Fibroblast of gingiva (primary cell): ENCODE results near the gene ACBD3.

Experiments used
- DNase-seq: peaks from one replicate; pipeline ENCODE4 v3.0.0-alpha.2; 2011; ENCODE audit warnings: low read depth

Gene ACBD3

GRCh38 chr1:226134170-226135058, 52.1 kb downstream of the ACBD3 start:
- DNase-seq, result no peak

- no peak for DNase-seq
These were observed 52.9 kb downstream of the ACBD3 start for GRCh38 chr1:226133504-226134123.

GRCh38 chr1:226132728-226133503, 53.6 kb downstream of the ACBD3 start:
- DNase-seq, result no peak

DNA sequence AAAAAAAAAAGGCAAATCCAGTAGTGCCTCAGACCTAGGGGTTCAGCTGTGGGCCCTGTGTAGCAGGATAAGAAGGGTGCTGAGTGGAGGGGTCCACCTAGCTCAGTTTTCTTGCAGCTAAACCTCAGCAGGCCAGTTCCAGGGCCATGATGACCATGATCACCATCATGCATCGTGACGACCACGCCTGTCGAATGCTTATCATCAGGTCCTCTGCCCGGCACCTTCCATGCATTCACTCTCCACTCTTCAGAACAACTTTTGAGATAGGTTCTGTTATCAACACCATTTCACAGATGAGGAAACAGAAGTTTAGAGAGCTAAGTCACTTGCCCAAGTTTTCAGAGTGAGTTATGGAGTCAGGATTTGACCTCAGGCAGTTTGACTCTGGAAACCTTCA, 54.9 kb downstream of the ACBD3 start:
- no peak for DNase-seq

DNA sequence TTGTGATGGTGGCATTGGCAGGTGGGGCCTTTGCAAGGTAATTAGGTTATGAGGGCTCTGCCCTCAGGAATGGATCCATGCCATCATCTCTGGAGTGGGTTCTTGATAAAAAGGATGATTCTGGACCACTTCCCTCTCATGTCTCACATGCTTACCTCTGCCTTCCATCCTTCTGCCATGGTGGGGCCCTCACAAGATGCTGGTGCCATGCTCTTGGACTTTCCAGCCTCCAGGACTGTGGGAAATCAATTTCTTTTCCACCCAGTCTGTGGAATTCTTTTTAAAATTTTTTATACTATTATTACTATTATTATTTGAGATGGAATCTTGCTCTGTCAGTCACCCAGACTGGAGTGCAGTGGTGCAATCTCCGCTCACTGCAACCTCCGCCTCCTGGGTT, 57.3 kb downstream of the ACBD3 start:
- DNase-seq, result no peak

- DNase-seq, result no peak
These were observed 58.0 kb downstream of the ACBD3 start for GRCh38 chr1:226128487-226129075.

GRCh38 chr1:226126824-226127569, 59.5 kb downstream of the ACBD3 start:
- DNase-seq, result no peak

- DNase-seq, result no peak
These were observed 60.7 kb downstream of the ACBD3 start for GRCh38 chr1:226125831-226126230.

DNA sequence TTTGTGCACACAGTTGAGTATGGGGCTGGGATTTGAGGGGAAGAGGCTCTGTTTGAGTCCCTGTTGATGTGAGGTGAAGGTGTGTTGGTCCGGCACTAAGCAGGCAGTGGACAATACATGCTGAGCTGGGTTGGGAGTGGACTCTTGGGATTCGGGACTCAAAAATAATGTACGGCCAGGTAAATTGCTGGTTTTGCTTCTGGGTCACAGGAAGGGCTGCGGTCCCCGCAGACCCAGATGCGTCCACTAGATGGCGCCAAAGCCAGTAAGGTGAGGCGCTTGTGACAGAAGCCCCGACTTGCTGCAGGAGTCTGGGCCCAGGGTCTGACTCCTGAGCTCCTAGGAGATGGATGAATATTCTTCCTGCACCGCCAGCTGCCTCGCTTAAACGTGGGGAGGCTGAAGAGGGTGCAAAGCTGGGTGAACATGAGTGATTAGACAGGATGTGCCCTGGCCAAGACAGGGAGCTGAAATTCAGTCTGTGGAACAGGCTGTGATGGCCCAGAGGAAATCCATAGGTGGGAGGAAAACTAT, 61.4 kb downstream of the ACBD3 start:
- DNase-seq, result peak; percentile 63

DNA sequence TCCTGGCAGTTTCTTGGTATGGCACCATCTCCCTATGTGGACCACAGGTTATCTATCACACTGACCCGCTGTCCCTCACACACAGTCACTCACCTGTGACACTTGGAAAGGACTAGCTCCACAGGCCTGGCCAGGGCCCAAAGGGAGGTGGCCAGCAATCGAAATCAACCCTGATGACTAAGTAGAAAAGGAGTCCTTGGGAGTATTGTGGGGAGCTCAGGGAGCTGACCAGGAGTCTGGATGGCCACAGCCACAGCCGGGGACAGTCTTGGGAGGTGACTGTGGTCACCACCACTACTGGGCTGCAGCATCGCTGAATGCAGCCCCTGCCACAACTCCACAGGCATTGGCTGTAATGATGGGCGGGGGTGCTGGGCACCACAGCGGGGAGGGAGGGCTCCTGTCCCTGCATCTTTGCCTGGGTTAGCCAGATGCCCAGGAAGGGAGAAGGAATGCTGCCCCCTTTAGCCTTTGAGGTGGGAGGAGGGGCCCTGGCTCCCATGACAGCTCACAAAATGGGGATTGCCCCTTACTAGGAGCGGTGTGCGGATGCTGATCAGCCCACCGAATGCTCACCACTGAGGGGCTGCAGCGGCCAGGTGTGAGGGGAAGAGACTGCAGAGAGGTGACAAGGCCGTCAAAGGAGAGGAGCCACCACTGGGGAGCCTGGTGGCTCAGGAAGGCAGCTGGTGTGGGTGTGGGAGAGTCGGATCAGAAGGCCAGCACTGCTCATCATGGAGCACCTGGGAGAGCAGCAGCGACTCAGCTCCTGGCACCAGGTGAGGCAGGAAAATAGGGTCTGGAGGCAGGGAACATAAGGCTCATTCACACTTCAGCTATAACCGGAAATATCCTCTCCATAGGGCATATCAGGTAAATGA, 62.7 kb downstream of the ACBD3 start:
- no peak for DNase-seq

- no peak for DNase-seq
These were observed 63.4 kb downstream of the ACBD3 start for GRCh38 chr1:226123212-226123560.

GRCh38 chr1:226121587-226122400, 64.7 kb downstream of the ACBD3 start:
- DNase-seq, result no peak

DNA sequence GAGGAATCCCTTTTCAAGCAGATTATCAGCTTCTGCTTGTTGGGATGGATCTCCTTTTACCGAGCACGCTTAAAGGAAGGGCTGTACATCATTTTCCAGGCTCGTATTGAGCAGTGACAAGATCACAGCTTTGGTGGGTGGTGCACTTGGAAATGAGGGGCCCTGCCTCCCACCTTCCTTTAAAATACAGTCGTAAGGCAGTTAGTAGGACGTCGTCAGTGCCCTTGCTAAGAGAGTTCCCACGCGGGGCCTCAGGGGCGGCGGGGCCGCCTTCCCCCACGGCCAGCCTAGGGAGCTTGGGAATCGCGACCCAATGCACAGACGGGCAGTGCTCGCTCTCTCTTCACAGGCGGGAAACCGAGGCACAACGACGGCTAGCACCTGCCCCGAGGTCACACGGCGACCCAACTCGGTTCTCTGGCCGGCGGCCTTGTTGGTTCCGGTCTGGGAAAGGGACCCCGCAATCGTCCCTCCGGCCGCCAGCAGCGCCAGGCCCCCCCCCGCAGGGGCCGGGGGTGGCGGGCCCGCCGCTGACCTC, 65.4 kb downstream of the ACBD3 start:
- no peak for DNase-seq

DNA sequence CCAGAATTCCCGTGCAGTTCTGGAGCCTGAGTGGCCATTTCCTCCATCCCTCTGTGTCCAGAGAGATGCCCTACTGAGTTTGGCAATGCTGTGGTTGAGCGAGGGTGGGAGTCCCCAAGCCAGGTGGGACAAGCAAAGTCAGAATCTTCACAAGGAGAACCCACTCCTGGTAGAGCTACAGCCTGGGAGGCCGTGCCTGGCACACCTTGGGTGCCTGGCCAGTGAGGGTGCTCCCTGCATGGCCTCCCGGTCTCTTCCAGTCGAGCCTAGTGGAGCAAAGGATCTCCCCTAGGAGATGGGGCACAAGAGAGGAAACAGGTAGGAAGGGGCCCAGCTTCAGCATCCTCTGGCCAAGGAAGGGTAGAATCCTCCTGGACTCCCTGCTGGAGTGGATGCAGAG, 66.1 kb downstream of the ACBD3 start:
- DNase-seq, result no peak

- DNase-seq, result no peak
These were observed 67.4 kb downstream of the ACBD3 start for GRCh38 chr1:226119169-226119568.

GRCh38 chr1:226118357-226118756, 68.2 kb downstream of the ACBD3 start:
- DNase-seq, result no peak

DNA sequence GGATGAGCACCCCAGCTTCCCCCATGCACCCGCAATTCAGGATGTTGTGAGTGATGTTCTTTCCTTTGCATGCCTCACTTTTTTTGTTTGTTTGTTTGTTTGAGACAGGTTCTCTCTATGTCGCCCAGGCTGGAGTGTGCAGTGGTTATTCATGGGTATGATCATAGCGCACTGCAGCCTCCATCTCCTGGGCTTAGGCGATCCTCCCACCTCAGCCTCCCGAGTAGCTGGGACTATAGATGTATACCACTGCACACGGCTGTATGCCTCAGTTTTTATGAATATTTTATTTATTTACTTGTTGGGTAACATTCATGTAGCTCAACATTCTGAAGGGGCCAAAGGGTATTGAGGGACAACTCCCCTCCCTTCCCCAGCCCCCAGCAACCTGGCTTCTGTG, 69.2 kb downstream of the ACBD3 start:
- DNase-seq, result no peak

DNA sequence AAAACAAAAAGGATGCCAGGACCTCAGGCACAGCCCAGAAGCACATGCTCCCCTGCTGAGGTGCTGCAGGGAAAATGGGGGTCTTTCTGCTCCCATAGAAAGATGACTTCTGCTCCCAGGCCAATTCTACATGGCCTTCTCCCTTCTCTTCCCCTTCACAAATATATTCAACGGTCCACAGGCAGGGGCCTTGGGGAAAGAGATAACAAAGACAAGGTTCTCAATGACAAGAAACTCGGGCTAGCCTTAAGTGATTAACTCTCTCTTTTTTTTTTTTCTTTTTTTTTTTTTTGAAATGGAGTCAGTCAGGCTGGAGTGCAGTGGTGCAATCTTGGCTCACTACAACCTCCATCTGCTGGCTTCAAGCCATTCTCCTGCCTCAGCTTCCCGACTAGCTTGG, 69.9 kb downstream of the ACBD3 start:
- no peak for DNase-seq

GRCh38 chr1:226112626-226113025, 73.9 kb downstream of the ACBD3 start:
- no peak for DNase-seq
